HCT116 (cell line): Measurements from ENCODE around the gene CMTM6. TPM values are rescaled to one million over a fixed set of nuclear protein-coding genes. Genes with fewer than 3 reads are reported as not detected.

ENCODE experiments used
- ATAC-seq: fragments of 200-7000 bp; cut with Tn5 transposase; 2 replicates; pipeline ENCODE4 v1.9.1; 2020; ENCODE audit warnings: mild to moderate bottlenecking, moderate library complexity
- BruUV-seq: library from RNA; stranded (reverse); fragments of 400-500 nt; replicated peaks from 2 replicates; lab custom pipeline; 2021; lab: Mats Ljungman, UMichigan
- CTCF ChIA-PET: fragments of 300-600 bp; sonication (Branson Sonifier 250); formaldehyde crosslinking; loops from one replicate; lab custom pipeline; 2021; ENCODE audit warnings: antibody characterized with exemption; lab: Charles Lee
- POLR2A ChIA-PET: fragments of 300-600, 350-600 bp; sonication (Branson Sonifier 250); formaldehyde crosslinking; loops from one replicate; lab custom pipeline; 2021; ENCODE audit warnings: antibody characterized with exemption; lab: Charles Lee
- RAD21 ChIA-PET, 2 experiments: fragments of 300-600 bp; sonication (Branson Sonifier 250); formaldehyde crosslinking; loops; one replicate each; lab custom pipeline; 2023; ENCODE audit warnings: low total read pairs in 2 of 2; ENCODE audit not compliant: uncharacterized antibody in 2 of 2, unreplicated experiment in 2 of 2, low non-redundant PET in 1 of 2; lab: Charles Lee
- DNase-seq: peaks from one replicate; pipeline ENCODE4 v3.0.0-alpha.2; 2010; ENCODE audit warnings: low read depth, low spot score
- H2AFZ ChIP-seq: fragments of 200-600 bp; shearing (Covaris generic), sonication (generic); 2 replicates; pipeline ENCODE4 v1.6.1; 2017; ENCODE audit warnings: low read depth, mixed run types, mixed read lengths, antibody characterized with exemption, low read length; ENCODE audit not compliant: poor library complexity, severe bottlenecking
- H3K27ac ChIP-seq: 2 replicates; pipeline ENCODE4 v1.5.1; 2012; ENCODE audit warnings: low read depth, low read length
- H3K27me3 ChIP-seq: fragments of 200-600 bp; sonication (generic); 2 replicates; pipeline ENCODE4 v1.6.1; 2016; ENCODE audit warnings: mixed run types, low read length, mixed read lengths; ENCODE audit not compliant: insufficient read depth
- H3K36me3 ChIP-seq, 2 experiments: fragments of 200-500 bp in 1 of 2; fragments of 200-600 bp in 1 of 2; sonication (Bioruptor generic) in 1 of 2; sonication (generic) in 1 of 2; 2 replicates each; pipeline versions ENCODE4 v1.5.1 to v1.6.1; 2014 to 2016; ENCODE audit warnings: low read length in 2 of 2, inconsistent platforms in 1 of 2, mixed read lengths in 1 of 2, mixed run types in 1 of 2; ENCODE audit not compliant: insufficient read depth in 2 of 2, control insufficient read depth in 1 of 2
- H3K4me1 ChIP-seq, 2 experiments: fragments of 200-600 bp in 1 of 2; sonication (generic) in 1 of 2; 2 replicates each; pipeline versions ENCODE4 v1.5.1 to v1.6.1; 2012 to 2017; ENCODE audit warnings: low read length in 2 of 2, inconsistent platforms in 1 of 2, mild to moderate bottlenecking in 1 of 2, mixed read lengths in 1 of 2, mixed run types in 1 of 2, moderate library complexity in 1 of 2; ENCODE audit not compliant: insufficient read depth in 2 of 2, control insufficient read depth in 1 of 2
- H3K4me2 ChIP-seq: fragments of 200-600 bp; sonication (generic); 2 replicates; pipeline ENCODE4 v1.6.1; 2017; ENCODE audit warnings: mixed run types, low read length, mixed read lengths
- H3K4me3 ChIP-seq, 2 experiments: fragments of 200-600 bp in 1 of 2; sonication (generic) in 1 of 2; replicated peaks in 1 of 2; 2 replicates each; pipeline ENCODE4 v1.5.1; 2011 to 2016; ENCODE audit warnings: low read length in 2 of 2, control low read depth in 1 of 2, low read depth in 1 of 2, mild to moderate bottlenecking in 1 of 2, mixed read lengths in 1 of 2, mixed run types in 1 of 2
- H3K79me2 ChIP-seq: fragments of 200-600 bp; sonication (generic); 2 replicates; pipeline ENCODE4 v1.6.1; 2017; ENCODE audit warnings: mild to moderate bottlenecking, mixed run types, low read length, moderate library complexity, mixed read lengths; ENCODE audit not compliant: insufficient read depth
- H3K9ac ChIP-seq: fragments of 200-600 bp; sonication (generic); 2 replicates; pipeline ENCODE4 v1.6.1; 2016; ENCODE audit warnings: low read length, mixed read lengths
- H3K9me2 ChIP-seq: fragments of 200-600 bp; sonication (generic), shearing (Covaris generic); 2 replicates; pipeline ENCODE4 v1.6.1; 2017; ENCODE audit warnings: mixed run types, mild to moderate bottlenecking, moderate library complexity; ENCODE audit not compliant: insufficient read depth
- H3K9me3 ChIP-seq, 2 experiments: fragments of 200-500 bp in 1 of 2; fragments of 200-600 bp in 1 of 2; sonication (Bioruptor generic) in 1 of 2; sonication (generic) in 1 of 2; 2 replicates each; pipeline ENCODE4 v1.6.1; 2014 to 2017; ENCODE audit warnings: low read length in 2 of 2, mixed read lengths in 2 of 2, inconsistent platforms in 1 of 2, low read depth in 1 of 2, mild to moderate bottlenecking in 1 of 2, mixed run types in 1 of 2, moderate library complexity in 1 of 2; ENCODE audit not compliant: control insufficient read depth in 1 of 2, insufficient read depth in 1 of 2
- H4K20me1 ChIP-seq: fragments of 200-600 bp; sonication (generic), shearing (Covaris generic); 2 replicates; pipeline ENCODE4 v1.6.1; 2017; ENCODE audit warnings: mixed run types, mild to moderate bottlenecking, moderate library complexity; ENCODE audit not compliant: insufficient read depth
- ATF3 ChIP-seq: IDR thresholded peaks from 2 replicates; pipeline ENCODE4 v1.6.1; 2012
- ELF1 ChIP-seq: IDR thresholded peaks from 2 replicates; pipeline ENCODE4 v1.6.1; 2012; ENCODE audit warnings: low read depth, borderline replicate concordance
- YY1 ChIP-seq: IDR thresholded peaks from 2 replicates; pipeline ENCODE4 v1.6.1; 2011; ENCODE audit warnings: low read length, low read depth, moderate library complexity, mild to moderate bottlenecking; ENCODE audit not compliant: insufficient replicate concordance; ENCODE audit errors: extremely low read depth
- intact Hi-C: fragments of 100-400 bp; cut with micrococcal nuclease; formaldehyde crosslinking; loops from 2 replicates; pipeline ENCODE4 v1.10.0; 2022
- total RNA-seq: library from RNA; stranded (reverse); gene quantifications from one replicate; pipeline ENCODE4 v1.2.1, GENCODE V29; 2021; ENCODE audit not compliant: unreplicated experiment
- TF ChIP-seq, protein P1 (sequence below): IDR thresholded peaks from 2 replicates; pipeline ENCODE4 v1.6.1; 2012
- TF ChIP-seq, protein P2 (sequence below): IDR thresholded peaks from 2 replicates; pipeline ENCODE4 v1.6.1; 2012; ENCODE audit warnings: low read depth

CMTM6 gene
- total RNA-seq, 1 experiment from 2014 or later, result 41.1 TPM

DNA sequence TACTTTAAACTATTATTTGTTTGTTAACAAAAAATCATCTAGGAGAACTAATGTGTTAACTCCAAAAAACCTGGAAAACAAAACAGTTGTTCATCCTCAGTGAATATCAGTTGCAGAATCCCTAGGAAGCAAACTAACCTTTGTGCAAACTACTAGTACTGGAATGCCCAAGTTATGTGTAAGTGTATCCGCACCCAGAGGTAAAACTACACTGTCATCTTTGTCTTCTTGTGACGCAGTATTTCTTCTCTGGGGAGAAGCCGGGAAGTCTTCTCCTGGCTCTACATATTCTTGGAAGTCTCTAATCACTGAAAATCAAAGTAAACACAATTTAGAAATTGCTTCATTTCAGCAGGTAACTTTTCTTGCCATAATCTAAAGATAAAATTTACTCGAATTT lies 38.2 kb upstream of the CMTM6 start:
- Histone ChIP-seq H3K4me2 (no peak overlapping the region), H3K36me3 (no peaks in the 10 kb centered on the region; a peak in 1 of 4 replicates), H4K20me1 (no peaks in the 10 kb centered on the region), H3K27me3 (no peaks in the 10 kb centered on the region), H2AFZ (no peak overlapping the region), H3K4me1 (peaks cover 8 to 11% of the 10 kb centered on the region in 2 experiments), H3K9me3 (no peaks in the 10 kb centered on the region), H3K79me2 (peaks cover 36% of the 10 kb centered on the region; the same call in 1 of the 2 replicates), H3K27ac (no peak overlapping the region), H3K9ac (no peak overlapping the region), H3K4me3 (no peak overlapping the region), H3K9me2 (no peaks in the 10 kb centered on the region)
- DNase-seq (no peak), ATAC-seq (no peak)
- ChIA-PET CTCF (no interaction called here), POLR2A (no interaction called here), RAD21 (no interaction called here)
- BruUV-seq, result no TSS peak
- intact Hi-C loops, result no loop called here
- no peak for TF ChIP-seq ELF1
- no peak for TF ChIP-seq ATF3
- TF ChIP-seq, protein P1, sequence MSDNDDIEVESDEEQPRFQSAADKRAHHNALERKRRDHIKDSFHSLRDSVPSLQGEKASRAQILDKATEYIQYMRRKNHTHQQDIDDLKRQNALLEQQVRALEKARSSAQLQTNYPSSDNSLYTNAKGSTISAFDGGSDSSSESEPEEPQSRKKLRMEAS, result no peak
- TF ChIP-seq, protein P2, sequence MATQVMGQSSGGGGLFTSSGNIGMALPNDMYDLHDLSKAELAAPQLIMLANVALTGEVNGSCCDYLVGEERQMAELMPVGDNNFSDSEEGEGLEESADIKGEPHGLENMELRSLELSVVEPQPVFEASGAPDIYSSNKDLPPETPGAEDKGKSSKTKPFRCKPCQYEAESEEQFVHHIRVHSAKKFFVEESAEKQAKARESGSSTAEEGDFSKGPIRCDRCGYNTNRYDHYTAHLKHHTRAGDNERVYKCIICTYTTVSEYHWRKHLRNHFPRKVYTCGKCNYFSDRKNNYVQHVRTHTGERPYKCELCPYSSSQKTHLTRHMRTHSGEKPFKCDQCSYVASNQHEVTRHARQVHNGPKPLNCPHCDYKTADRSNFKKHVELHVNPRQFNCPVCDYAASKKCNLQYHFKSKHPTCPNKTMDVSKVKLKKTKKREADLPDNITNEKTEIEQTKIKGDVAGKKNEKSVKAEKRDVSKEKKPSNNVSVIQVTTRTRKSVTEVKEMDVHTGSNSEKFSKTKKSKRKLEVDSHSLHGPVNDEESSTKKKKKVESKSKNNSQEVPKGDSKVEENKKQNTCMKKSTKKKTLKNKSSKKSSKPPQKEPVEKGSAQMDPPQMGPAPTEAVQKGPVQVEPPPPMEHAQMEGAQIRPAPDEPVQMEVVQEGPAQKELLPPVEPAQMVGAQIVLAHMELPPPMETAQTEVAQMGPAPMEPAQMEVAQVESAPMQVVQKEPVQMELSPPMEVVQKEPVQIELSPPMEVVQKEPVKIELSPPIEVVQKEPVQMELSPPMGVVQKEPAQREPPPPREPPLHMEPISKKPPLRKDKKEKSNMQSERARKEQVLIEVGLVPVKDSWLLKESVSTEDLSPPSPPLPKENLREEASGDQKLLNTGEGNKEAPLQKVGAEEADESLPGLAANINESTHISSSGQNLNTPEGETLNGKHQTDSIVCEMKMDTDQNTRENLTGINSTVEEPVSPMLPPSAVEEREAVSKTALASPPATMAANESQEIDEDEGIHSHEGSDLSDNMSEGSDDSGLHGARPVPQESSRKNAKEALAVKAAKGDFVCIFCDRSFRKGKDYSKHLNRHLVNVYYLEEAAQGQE, result no peak

- H3K27me3 ChIP-seq, result no peaks in the 10 kb centered on the region
- H3K27ac ChIP-seq, result no peak overlapping the region
- no peak overlapping the region for H3K4me3 ChIP-seq
- H3K9me3 ChIP-seq, result no peaks in the 10 kb centered on the region
- ATAC-seq (no peak), DNase-seq (no peak)
- H4K20me1 ChIP-seq, result no peaks in the 10 kb centered on the region
- H3K4me1 ChIP-seq, result no peaks in the 10 kb centered on the region
- ChIA-PET RAD21 (no interaction called here), POLR2A (no interaction called here), CTCF (no interaction called here)
- intact Hi-C loops, result no loop called here
- no peak overlapping the region for H3K4me2 ChIP-seq
- peaks cover 10 to 12% of the 10 kb centered on the region in 2 experiments for H3K36me3 ChIP-seq
- no peak overlapping the region for H2AFZ ChIP-seq
- no peaks in the 10 kb centered on the region for H3K9me2 ChIP-seq
- no peak overlapping the region for H3K9ac ChIP-seq
- TF ChIP-seq YY1, result no peak
- TF ChIP-seq, protein P1, result no peak
- BruUV-seq, result no TSS peak
- H3K79me2 ChIP-seq, result peaks cover 10% of the 10 kb centered on the region; the same call in 1 of the 2 replicates
Measured at GRCh38 chr3:32532434-32532833, 29.8 kb upstream of the CMTM6 start.
